ENCODE measurements around the gene TTL.
"Not testable (repeated sequence)": the region's sequence is repeated elsewhere in the genome, so short reads cannot be mapped to it uniquely, and the experiment has no call there.

TTL gene

DNA sequence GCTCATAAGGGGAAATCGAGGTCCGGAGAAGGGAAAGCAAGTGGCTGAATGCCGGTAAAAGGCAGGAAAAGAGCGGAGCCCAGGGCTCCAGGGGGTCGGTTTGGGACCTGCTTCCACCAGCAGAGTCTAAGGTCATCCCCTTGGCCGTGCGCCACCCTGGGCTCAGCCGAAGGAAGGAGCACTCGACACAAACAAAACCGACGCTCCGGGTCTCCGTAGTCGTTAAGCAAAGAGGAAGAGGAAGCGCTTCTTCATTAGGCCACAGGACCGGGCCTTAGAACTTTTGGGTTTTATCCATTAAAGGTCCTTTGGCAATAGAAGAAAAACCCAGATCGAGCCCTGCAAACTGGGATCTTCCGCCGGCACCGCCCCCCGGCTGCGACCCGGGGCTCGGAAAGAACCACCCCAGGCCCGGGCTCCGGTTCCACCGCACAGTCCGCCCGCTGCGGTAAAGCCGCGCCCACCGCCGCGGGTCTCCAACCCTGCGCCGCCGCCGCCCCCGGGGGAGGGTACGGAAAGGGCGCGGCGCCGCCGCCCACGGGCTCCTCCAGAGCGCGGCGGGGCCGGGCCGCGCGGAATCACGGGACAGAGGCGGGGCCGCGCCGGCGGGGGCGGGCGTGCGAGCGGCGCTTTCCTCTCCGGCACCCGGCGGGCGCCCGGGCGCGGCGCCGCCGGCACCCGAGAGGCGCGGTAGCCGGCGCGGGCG, at the start of gene TTL:
TTL (plus strand) TSS at position 629 of the 706 bp plus-strand sequence. CDS start 189 bp downstream, outside the sequence.
- peak in 1 of 2 experiments; percentile 32 for DNase-seq (ENCODE audit: low read depth in 2 of 2)

- DNase-seq (ENCODE audit: low read depth in 2 of 2), result not testable (repeated sequence)
These were observed 49.6 kb upstream of the TTL start for GRCh38 chr2:112432390-112432734.

DNA sequence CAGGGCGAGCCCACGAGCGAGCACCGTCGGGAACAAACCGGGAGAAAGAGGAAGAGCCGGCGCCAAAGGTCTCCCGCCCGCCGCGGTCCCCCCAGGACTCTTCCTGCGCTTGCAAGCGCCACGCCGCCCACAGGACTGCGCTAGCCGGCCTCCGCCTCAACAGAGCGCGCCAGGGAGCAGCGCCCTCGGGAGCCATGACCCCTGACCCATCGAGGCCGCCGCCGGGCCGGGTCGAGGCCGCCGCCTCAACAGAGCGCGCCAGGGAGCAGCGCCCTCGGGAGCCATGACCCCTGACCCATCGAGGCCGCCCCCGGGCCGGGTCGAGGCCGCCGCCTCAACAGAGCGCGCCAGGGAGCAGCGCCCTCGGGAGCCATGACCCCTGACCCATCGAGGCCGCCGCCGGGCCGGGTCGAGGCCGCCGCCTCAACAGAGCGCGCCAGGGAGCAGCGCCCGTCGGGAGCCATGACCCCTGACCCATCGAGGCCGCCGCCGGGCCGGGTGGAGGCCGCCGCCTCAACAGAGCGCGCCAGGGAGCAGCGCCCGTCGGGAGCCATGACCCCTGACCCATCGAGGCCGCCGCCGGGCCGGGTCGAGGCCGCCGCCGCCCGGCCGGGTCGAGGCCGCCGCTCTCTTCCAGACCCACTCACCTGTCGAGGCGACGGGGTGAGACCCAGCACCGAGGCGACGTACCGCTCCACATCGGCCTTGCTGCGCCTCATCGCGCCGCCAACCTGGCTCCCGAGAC, 49.0 kb upstream of the TTL start:
- not testable (repeated sequence) for DNase-seq (ENCODE audit: low read depth in 2 of 2)

GRCh38 chr2:112433480-112433879, 48.5 kb upstream of the TTL start, which contains the start of gene RGPD8:
Gene RGPD8 (minus strand): TSS chr2:112433645. CDS start chr2:112433453, 192 bp downstream.
- peak; percentile 51 to 54 for DNase-seq (ENCODE audit: low read depth in 2 of 2)

- DNase-seq (ENCODE audit: low read depth in 2 of 2), result no peak
These were observed 47.8 kb upstream of the TTL start for GRCh38 chr2:112433932-112434730.

- not testable (repeated sequence) for DNase-seq (ENCODE audit: low read depth in 2 of 2)
These were observed 46.9 kb upstream of the TTL start for GRCh38 chr2:112434890-112435715.

- DNase-seq (ENCODE audit: low read depth in 2 of 2), result not testable (repeated sequence)
These were observed 46.1 kb upstream of the TTL start for GRCh38 chr2:112435716-112436431.

- DNase-seq (ENCODE audit: low read depth in 2 of 2), result not testable (repeated sequence)
These were observed 45.0 kb upstream of the TTL start for GRCh38 chr2:112436993-112437392.

- not testable (repeated sequence) for DNase-seq (ENCODE audit: low read depth in 2 of 2)
These were observed 44.5 kb upstream of the TTL start for GRCh38 chr2:112437405-112437831.

DNA sequence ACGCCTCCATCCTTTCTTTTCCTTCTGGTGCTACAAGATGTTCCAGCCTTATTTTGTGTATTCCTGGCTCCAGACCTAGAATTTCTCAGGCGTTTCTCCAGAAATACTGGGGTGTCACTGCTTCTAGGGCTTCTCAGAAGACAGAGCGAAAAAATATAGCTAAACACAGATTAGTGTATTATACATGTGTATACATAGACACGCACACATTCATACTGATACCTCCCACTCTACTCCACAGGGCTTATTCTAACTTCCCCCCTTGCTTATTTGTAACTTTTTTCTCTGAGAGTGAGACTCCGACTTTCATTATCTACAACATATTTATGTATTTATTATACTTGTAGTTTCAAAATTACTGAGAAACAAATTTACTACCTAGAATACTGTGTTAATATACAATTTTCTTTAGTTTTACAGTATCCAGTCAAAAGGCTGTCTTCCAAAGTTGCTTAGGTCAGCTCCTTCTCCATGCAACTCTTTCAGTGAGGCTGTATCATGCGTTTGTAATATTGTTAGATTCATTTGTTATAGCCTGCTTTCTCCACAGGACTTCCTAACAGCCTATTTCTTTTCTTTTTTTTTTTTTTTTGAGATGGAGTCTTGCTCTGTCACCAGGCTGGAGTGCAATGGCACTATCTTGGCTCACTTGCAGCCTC, 43.2 kb upstream of the TTL start:
- not testable (repeated sequence) for DNase-seq (ENCODE audit: low read depth in 2 of 2)

DNA sequence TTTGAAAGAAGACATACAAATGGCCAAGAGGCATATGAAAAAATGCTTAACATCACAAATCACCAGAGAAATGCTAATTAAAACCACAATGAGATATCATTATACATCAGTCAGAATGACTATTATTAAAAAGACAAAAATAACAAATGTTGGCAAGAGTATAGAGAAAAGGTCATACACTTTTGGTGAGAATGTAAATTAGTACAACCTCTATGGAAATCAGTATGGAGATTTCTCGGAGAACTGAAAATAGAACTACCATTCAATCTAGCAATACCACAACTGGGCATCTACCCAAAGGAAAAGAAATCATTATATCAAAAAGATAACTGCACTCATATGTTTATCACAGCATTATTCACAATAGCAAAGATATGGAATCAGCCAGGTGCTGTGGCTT, 37.7 kb upstream of the TTL start:
- DNase-seq (ENCODE audit: low read depth in 2 of 2), result not testable (repeated sequence)

DNA sequence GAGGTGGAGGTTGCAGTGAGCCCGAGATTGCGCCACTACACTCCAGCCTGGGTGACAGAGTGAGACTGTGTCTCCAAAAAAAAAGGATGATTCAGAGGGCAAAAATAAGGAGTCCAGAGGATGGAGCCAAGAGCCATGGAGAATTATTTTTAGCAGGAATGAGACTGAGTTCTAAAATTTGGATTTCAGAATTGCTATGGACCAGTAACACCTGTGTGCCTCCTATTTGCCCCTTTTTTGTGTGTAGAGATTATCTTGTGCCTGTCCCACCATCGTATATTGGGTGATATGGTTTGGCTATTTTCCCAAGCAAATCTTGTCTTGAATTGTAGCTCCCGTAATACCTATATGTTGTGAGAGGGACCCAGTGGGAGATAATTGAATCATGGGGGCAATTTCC, 32.1 kb upstream of the TTL start:
- DNase-seq (ENCODE audit: low read depth in 2 of 2), result no peak

GRCh38 chr2:112451317-112451716, 30.6 kb upstream of the TTL start:
- no peak for DNase-seq (ENCODE audit: low read depth in 2 of 2)

DNA sequence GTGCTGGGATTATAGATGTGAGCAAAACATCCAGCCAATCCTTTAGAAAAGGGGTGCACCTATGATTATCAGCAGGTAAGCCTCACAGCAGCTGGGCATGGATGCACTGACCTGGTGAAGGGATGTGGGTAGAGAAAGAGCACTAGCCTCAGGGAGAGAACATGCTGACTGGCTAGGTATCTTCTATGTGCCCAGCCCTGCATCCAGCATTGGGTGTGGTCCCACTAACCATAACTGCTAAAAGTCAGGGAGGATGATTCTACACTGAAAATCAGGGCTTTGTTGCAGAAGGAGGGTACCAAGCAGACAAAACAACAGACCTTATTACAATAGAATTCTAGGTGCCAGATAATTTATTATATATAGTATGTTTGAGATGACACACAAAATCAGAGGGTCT, 27.4 kb upstream of the TTL start:
- DNase-seq (ENCODE audit: low read depth in 2 of 2), result no peak

DNA sequence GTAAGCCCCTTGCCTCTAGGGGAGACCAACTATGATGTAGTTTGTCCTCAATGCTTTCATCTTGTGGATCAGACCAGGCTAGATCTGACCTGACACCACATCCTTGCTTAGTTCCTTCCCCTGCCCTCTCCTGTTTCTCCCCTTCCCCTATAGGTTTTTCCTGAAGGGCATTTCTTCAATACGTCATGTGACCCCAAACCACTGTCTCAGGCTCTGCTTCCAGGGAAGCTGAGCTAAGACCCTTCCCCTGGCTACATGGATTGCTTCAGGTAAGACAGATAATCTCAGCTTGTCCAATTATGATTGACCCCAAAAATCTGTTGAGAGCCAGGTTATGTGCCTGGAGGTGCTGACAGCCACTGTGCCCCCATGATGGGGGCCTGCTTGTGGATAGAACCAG, 22.6 kb upstream of the TTL start:
- no peak for DNase-seq (ENCODE audit: low read depth in 2 of 2)

DNA sequence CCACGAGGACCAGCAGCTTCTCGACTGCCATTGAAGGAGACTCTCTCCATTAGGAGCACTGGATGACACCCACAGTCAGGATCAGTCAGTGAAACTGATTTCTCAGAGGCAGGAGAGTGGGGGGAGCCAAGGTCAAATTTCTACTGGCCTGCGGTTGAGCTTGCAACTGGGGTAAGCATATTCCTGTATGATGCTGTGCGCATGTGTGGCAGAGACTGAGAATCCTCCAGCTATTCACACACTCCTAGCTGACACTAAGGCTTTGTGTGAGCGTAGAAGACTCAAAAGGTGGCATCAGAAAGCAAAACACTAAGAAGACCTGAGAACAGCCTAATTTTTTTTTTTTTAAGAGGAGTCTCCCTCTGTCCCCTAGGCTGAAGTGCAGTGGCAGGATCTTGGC, 19.8 kb upstream of the TTL start:
- DNase-seq (ENCODE audit: low read depth in 2 of 2), result no peak

- no peak for DNase-seq (ENCODE audit: low read depth in 2 of 2)
These were observed 18.7 kb upstream of the TTL start for GRCh38 chr2:112463256-112463655.

- DNase-seq (ENCODE audit: low read depth in 2 of 2), result no peak
These were observed 16.6 kb upstream of the TTL start for GRCh38 chr2:112465382-112465781.

DNA sequence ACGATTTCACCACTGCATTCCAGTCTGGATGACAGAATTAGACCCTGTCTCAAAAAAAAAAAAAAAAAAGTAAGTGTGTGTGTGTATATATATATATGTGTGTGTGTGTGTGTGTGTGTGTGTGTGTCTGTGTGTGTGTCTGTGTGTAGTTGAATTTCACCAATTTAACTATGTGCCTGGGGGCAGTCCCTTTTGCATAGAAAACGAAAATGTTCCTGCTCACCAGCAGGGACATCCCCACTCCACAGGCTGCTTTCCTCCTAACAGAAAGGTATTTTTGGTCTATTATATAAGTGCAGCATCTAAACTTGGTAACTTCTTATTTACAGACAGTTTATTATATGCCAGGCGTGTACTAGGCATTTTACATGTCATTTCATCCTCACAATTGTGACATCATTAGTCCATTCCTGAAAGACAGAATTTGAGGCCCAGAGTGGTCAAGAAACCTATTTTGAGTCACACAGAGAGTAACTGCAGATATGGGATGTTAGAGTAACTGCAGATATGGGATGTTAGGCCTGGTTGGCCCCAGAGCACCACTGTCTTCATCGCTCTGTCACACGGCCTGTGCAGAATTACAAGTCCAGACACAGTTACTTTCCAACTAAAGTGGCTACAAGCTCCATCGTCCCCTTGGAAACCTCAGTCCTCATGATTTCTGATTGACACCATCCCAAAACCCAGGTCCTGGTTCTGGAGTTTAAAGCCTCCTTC, 9.3 kb upstream of the TTL start:
- DNase-seq (ENCODE audit: low read depth in 2 of 2), result no peak
